SJSA1 (cell line): ENCODE measurements around the gene PLEKHA6. TPM values are rescaled to one million over a fixed set of nuclear protein-coding genes. Genes with fewer than 3 reads are reported as not detected.

Experiments used
- DNase-seq, 2 experiments: peaks; one replicate each; pipeline ENCODE4 v3.0.0-alpha.2; 2015 to 2020; ENCODE audit warnings: low spot score in 2 of 2, low read depth in 1 of 2
- H3K27ac ChIP-seq: fragments of 250-450 bp; sonication (Bioruptor Pico); 2 replicates; pipeline ENCODE4 v1.5.1; 2020; ENCODE audit warnings: mild to moderate bottlenecking, moderate library complexity
- H3K27me3 ChIP-seq: fragments of 250-450 bp; sonication (Bioruptor Pico); replicated peaks from 2 replicates; pipeline ENCODE4 v1.5.1; 2020; ENCODE audit warnings: mild to moderate bottlenecking, moderate library complexity
- H3K36me3 ChIP-seq: fragments of 250-450 bp; sonication (Bioruptor Pico); 2 replicates; pipeline ENCODE4 v1.5.1; 2020; ENCODE audit warnings: mild to moderate bottlenecking
- H3K4me1 ChIP-seq: fragments of 250-450 bp; sonication (Bioruptor Pico); replicated peaks from 2 replicates; pipeline ENCODE4 v1.6.1; 2021; ENCODE audit warnings: mild to moderate bottlenecking
- H3K4me3 ChIP-seq: fragments of 250-450 bp; sonication (Bioruptor Pico); 2 replicates; pipeline ENCODE4 v1.5.1; 2020; ENCODE audit warnings: mild to moderate bottlenecking
- H3K9me3 ChIP-seq: fragments of 250-450 bp; sonication (Bioruptor Pico); replicated peaks from 2 replicates; pipeline ENCODE4 v1.5.1; 2020; ENCODE audit warnings: mild to moderate bottlenecking
- total RNA-seq: library from RNA; depleted of rRNA; stranded (reverse); fragments of >200 nt; shearing (Covaris generic); gene quantifications from 2 replicates; pipeline ENCODE4 v1.2.3, GENCODE V29; 2014; rRNA removed

The PLEKHA6 gene
- total RNA-seq, 1 experiment from 2014 or later, result 0.76 TPM

GRCh38 chr1:204180133-204180532 is 179.6 kb downstream of the PLEKHA6 start:
- Histone ChIP-seq H3K27me3 (no peaks in the 10 kb centered on the region), H3K9me3 (no peaks in the 10 kb centered on the region), H3K27ac (no peak overlapping the region), H3K4me3 (no peak overlapping the region), H3K36me3 (no peaks in the 10 kb centered on the region), H3K4me1 (no peaks in the 10 kb centered on the region)
- DNase-seq, result no peak

GRCh38 chr1:204178487-204179281 is 181.0 kb downstream of the PLEKHA6 start:
- Histone ChIP-seq H3K4me3 (no peak overlapping the region), H3K9me3 (no peaks in the 10 kb centered on the region), H3K27me3 (no peaks in the 10 kb centered on the region), H3K4me1 (no peaks in the 10 kb centered on the region), H3K36me3 (no peaks in the 10 kb centered on the region), H3K27ac (no peak overlapping the region)
- no peak for DNase-seq

DNA sequence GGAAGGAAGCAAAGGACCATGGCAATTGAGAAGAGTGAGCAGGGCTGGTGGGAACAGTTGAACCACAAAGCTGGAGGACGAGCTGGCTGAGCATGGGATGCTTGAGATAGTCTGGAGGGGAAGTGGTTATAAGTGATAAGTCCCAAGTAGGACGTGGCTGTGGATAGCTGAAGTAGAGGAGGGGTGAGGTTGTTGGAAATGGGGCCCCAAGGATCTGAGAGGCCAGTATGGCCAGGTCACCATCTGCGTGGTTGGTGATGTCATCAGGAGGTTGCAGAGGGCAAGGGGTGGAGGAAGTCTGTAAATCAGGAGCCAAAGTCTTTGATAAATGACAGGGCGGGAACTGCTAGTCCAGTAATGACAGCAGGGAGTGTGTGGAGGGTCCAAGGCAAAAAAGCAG is 182.6 kb downstream of the PLEKHA6 start:
- Histone ChIP-seq H3K27me3 (no peaks in the 10 kb centered on the region), H3K36me3 (no peaks in the 10 kb centered on the region), H3K9me3 (no peaks in the 10 kb centered on the region), H3K4me1 (peaks cover 4% of the 10 kb centered on the region), H3K4me3 (no peak overlapping the region), H3K27ac (no peak overlapping the region)
- DNase-seq, result no peak

GRCh38 chr1:204176049-204176448 is 183.7 kb downstream of the PLEKHA6 start:
- H3K27me3 ChIP-seq, result no peaks in the 10 kb centered on the region
- peaks cover 15% of the 10 kb centered on the region for H3K4me1 ChIP-seq
- no peak for DNase-seq
- H3K27ac ChIP-seq, result no peak overlapping the region
- no peaks in the 10 kb centered on the region for H3K9me3 ChIP-seq
- no peaks in the 10 kb centered on the region for H3K36me3 ChIP-seq
- no peak overlapping the region for H3K4me3 ChIP-seq

GRCh38 chr1:204174958-204175357 is 184.8 kb downstream of the PLEKHA6 start:
- Histone ChIP-seq H3K27me3 (no peaks in the 10 kb centered on the region), H3K36me3 (no peaks in the 10 kb centered on the region), H3K27ac (no peak overlapping the region), H3K4me1 (peaks cover 16% of the 10 kb centered on the region), H3K4me3 (no peak overlapping the region), H3K9me3 (peaks cover 9% of the 10 kb centered on the region)
- DNase-seq, result no peak

GRCh38 chr1:204172404-204173029 is 187.2 kb downstream of the PLEKHA6 start:
- peaks cover 18% of the 10 kb centered on the region for H3K9me3 ChIP-seq
- DNase-seq, result no peak
- peaks cover 16% of the 10 kb centered on the region for H3K4me1 ChIP-seq
- no peaks in the 10 kb centered on the region for H3K36me3 ChIP-seq
- H3K27ac ChIP-seq, result 0 out of 2 replicates have a peak overlapping the region, but pooled peaks have one; percentile 9
- H3K27me3 ChIP-seq, result no peaks in the 10 kb centered on the region
- H3K4me3 ChIP-seq, result no peak overlapping the region

DNA sequence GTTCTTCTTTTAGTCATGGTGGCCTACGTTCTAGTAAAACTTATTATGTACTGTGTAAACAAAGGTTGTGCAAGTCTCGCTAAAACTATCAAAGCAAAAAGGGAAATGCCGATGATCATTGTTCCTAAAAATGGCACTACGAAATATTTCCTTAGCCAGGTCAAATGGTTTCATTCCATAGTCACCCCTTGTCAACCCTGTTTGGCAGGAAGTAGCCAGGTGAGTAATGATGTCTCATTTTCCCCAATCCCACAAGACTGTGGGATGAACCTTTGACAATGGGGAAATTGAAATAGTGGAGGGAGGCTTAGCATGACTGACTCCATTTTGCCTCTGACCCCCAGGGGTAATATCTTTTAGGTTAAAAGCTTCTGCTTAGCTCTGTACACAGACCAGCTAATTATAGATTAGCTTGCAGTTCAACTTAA is 188.0 kb downstream of the PLEKHA6 start:
- Histone ChIP-seq H3K27me3 (no peaks in the 10 kb centered on the region), H3K27ac (0 out of 2 replicates have a peak overlapping the region, but pooled peaks have one; percentile 29), H3K9me3 (peaks cover 18% of the 10 kb centered on the region), H3K4me1 (peaks cover 16% of the 10 kb centered on the region), H3K36me3 (no peaks in the 10 kb centered on the region), H3K4me3 (no peak overlapping the region)
- DNase-seq, result peak in 1 of 2 experiments; percentile 51

DNA sequence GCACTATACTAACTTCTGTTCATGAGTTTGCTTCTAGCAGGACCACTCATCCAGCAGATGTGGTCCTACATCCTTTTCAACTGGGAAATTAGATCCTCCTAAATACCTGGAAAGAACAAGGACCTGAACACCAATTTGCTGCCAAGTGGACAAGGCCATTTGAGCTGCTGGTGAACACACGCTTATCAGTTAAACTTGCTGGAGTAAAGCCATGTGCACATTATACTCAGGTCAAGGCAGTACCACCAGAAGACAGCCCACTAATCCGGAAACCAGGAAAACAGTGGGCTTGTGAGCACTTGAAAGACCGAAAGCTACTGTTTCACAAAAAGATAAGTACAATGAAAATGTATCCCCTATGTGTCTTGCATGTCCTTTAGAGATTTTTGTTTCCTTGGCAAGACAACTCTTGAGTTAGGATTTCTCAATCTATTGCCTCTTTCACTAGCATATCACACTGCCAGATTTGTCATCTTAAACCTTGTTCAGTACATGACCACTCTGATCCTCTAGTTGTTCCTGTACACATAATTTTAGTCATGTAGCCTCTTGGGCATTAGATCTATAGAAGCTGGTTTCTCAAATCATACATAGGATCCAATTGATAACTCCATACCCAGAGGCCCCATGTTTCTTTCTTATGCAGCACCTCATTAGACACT is 189.1 kb downstream of the PLEKHA6 start:
- peaks cover 18% of the 10 kb centered on the region for H3K9me3 ChIP-seq
- H3K27ac ChIP-seq, result no peak overlapping the region
- peaks cover 16% of the 10 kb centered on the region for H3K4me1 ChIP-seq
- no peaks in the 10 kb centered on the region for H3K27me3 ChIP-seq
- no peaks in the 10 kb centered on the region for H3K36me3 ChIP-seq
- DNase-seq, result no peak
- no peak overlapping the region for H3K4me3 ChIP-seq

DNA sequence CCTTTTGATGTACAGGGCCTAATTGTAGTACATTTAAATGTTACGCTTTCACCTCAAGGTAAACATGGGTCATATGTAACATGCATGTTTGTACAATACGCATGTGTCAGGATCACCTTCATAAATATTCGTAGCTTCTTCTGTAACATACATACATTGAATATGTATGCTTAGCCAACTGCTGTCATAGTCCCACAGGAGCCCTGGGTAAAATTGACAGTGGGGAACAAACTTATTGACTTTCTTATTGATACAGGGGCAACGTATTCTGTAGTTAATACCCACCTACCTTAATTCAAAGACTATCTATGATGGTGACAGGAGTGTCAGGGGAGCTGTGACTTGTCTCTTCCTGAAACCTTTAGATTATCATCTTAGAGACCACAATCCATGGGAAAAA is 189.9 kb downstream of the PLEKHA6 start:
- DNase-seq, result no peak
- H3K9me3 ChIP-seq, result peaks cover 18% of the 10 kb centered on the region

More for the DNA sequence above, 189.9 kb downstream of the PLEKHA6 start:
- Histone ChIP-seq H3K4me1 (peaks cover 16% of the 10 kb centered on the region), H3K27ac (no peak overlapping the region), H3K36me3 (no peaks in the 10 kb centered on the region), H3K4me3 (no peak overlapping the region), H3K27me3 (no peaks in the 10 kb centered on the region)

Other genes starting within 250 kb of the PLEKHA6 start
- gene ETNK2, start 207.9 kb downstream of the PLEKHA6 start, total RNA-seq, result 22.2 and 22.3 TPM in 2 replicates
- gene REN, start 193.6 kb downstream of the PLEKHA6 start, total RNA-seq, result not detected in 2 replicates
- gene KISS1, start 163.4 kb downstream of the PLEKHA6 start, total RNA-seq, result 190 and 222 TPM in 2 replicates
- not detected in 2 replicates for gene GOLT1A, start 145.9 kb downstream of the PLEKHA6 start, total RNA-seq
- 20.9 and 25.5 TPM in 2 replicates for gene PPP1R15B, start 51.9 kb upstream of the PLEKHA6 start, total RNA-seq
- gene PIK3C2B, start 134.9 kb upstream of the PLEKHA6 start, total RNA-seq, result 0.28 and 0.76 TPM in 2 replicates
- 13.2 and 21.4 TPM in 2 replicates for gene MDM4, start 156.5 kb upstream of the PLEKHA6 start, total RNA-seq